Measurements from ENCODE around the gene LRRC37A2.
"Not testable (repeated sequence)": the region's sequence is repeated elsewhere in the genome, so short reads cannot be mapped to it uniquely, and the experiment has no call there.

Gene LRRC37A2

GRCh38 chr17:46560048-46560447 lies 47.8 kb downstream of the LRRC37A2 start:
- not testable (repeated sequence) for H3K9ac ChIP-seq (ENCODE audit: low read length in 2 of 2); H3K4me3 ChIP-seq (ENCODE audit: low read length in 2 of 2); H3K4me1 ChIP-seq (ENCODE audit: control insufficient read depth, insufficient read depth, low read length); H3K27me3 ChIP-seq (ENCODE audit: control insufficient read depth in 1 of 2, insufficient read depth in 2 of 2, low read length in 2 of 2); H3K27ac ChIP-seq (ENCODE audit: low read length); H3K36me3 ChIP-seq (ENCODE audit: control insufficient read depth in 2 of 2, insufficient read depth in 2 of 2, low read length in 2 of 2); H3K9me3 ChIP-seq (ENCODE audit: control insufficient read depth in 2 of 2, low read length in 2 of 2)

DNA sequence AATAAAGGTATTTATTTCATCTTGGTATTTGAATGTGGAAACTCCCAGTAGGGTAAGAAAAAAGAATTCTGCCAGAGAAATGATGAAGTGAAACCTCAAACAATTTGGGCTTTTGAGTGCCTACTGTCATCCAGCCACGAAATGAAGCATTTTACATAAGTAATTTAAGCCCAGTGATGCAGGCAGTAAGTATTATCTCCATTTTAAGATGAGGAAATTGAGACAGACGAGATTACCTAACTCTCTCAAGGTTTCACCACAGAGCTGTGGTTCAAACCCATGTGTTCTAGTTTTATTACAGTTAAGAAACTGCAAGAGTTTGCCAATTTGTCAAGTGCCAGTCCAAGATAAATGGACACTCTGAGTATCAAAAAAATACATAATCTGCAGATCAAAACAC lies 54.0 kb downstream of the LRRC37A2 start:
- H3K9ac ChIP-seq (ENCODE audit: low read length in 2 of 2); H3K27ac ChIP-seq (ENCODE audit: low read length); H3K4me3 ChIP-seq (ENCODE audit: low read length in 2 of 2); H3K4me1 ChIP-seq (ENCODE audit: control insufficient read depth, insufficient read depth, low read length); H3K9me3 ChIP-seq (ENCODE audit: control insufficient read depth in 2 of 2, low read length in 2 of 2); H3K27me3 ChIP-seq (ENCODE audit: control insufficient read depth in 1 of 2, insufficient read depth in 2 of 2, low read length in 2 of 2); H3K36me3 ChIP-seq (ENCODE audit: control insufficient read depth in 2 of 2, insufficient read depth in 2 of 2, low read length in 2 of 2): not testable (repeated sequence)

DNA sequence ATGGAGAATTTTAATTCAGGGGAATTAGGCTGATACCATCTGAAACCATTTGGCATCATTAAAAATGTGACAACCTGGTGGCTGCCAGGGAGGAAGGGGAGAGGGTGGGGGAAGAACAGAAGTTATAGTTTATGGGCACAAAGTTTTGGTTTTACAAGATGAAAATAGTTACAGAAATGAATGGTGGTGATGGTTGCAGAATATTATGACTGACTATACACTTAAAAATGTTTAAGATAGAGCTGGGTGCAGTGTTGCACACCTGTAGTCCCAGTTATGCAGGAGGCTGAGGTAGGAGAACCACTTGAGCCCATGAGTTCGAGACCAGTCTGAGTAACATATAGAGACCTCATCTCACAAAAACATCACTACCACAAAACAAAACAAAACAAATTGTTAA lies 54.7 kb downstream of the LRRC37A2 start:
- not testable (repeated sequence) for H3K9me3 ChIP-seq (ENCODE audit: control insufficient read depth in 2 of 2, low read length in 2 of 2); H3K36me3 ChIP-seq (ENCODE audit: control insufficient read depth in 2 of 2, insufficient read depth in 2 of 2, low read length in 2 of 2); H3K4me3 ChIP-seq (ENCODE audit: low read length in 2 of 2); H3K27ac ChIP-seq (ENCODE audit: low read length); H3K27me3 ChIP-seq (ENCODE audit: control insufficient read depth in 1 of 2, insufficient read depth in 2 of 2, low read length in 2 of 2); H3K9ac ChIP-seq (ENCODE audit: low read length in 2 of 2); H3K4me1 ChIP-seq (ENCODE audit: control insufficient read depth, insufficient read depth, low read length)

DNA sequence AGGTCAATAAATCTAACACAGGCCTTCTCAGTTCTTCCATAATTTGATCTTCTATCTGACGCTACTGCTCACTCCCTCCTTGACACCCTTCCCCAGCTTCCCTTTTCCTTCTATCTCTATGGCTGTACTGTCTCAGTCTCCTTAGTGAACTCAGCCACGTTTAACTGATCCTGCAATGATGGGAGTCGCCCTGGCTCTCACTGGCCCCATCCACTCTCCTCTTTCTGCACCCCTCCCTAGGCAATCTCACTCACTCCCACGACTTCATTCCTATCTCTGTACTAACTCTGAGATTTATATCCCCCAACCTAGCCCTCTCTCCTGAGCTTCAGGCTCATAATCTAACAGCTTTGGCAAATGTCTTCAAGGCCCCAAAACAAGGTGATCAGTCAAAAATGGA lies 59.5 kb downstream of the LRRC37A2 start:
- H3K36me3 ChIP-seq (ENCODE audit: control insufficient read depth in 2 of 2, insufficient read depth in 2 of 2, low read length in 2 of 2); H3K9ac ChIP-seq (ENCODE audit: low read length in 2 of 2); H3K27ac ChIP-seq (ENCODE audit: low read length); H3K9me3 ChIP-seq (ENCODE audit: control insufficient read depth in 2 of 2, low read length in 2 of 2); H3K4me1 ChIP-seq (ENCODE audit: control insufficient read depth, insufficient read depth, low read length); H3K4me3 ChIP-seq (ENCODE audit: low read length in 2 of 2); H3K27me3 ChIP-seq (ENCODE audit: control insufficient read depth in 1 of 2, insufficient read depth in 2 of 2, low read length in 2 of 2): not testable (repeated sequence)

GRCh38 chr17:46579083-46580075 lies 67.1 kb downstream of the LRRC37A2 start, which contains the start of gene ARL17A:
TSS of gene ARL17A (minus strand) at chr17:46579691. CDS start at chr17:46576322, 3,369 bp downstream.
- peak within 1 kb of the TSS in 1 of 2 donors; percentile 35 for H3K4me3 ChIP-seq (ENCODE audit: low read length in 2 of 2)
- not testable (repeated sequence) for H3K27ac ChIP-seq (ENCODE audit: low read length); H3K4me1 ChIP-seq (ENCODE audit: control insufficient read depth, insufficient read depth, low read length); H3K9ac ChIP-seq (ENCODE audit: low read length in 2 of 2); H3K9me3 ChIP-seq (ENCODE audit: control insufficient read depth in 2 of 2, low read length in 2 of 2); H3K27me3 ChIP-seq (ENCODE audit: control insufficient read depth in 1 of 2, insufficient read depth in 2 of 2, low read length in 2 of 2); H3K36me3 ChIP-seq (ENCODE audit: control insufficient read depth in 2 of 2, insufficient read depth in 2 of 2, low read length in 2 of 2)

GRCh38 chr17:46580082-46580481 lies 67.8 kb downstream of the LRRC37A2 start:
- not testable (repeated sequence) for H3K9me3 ChIP-seq (ENCODE audit: control insufficient read depth in 2 of 2, low read length in 2 of 2); H3K36me3 ChIP-seq (ENCODE audit: control insufficient read depth in 2 of 2, insufficient read depth in 2 of 2, low read length in 2 of 2); H3K27ac ChIP-seq (ENCODE audit: low read length); H3K27me3 ChIP-seq (ENCODE audit: control insufficient read depth in 1 of 2, insufficient read depth in 2 of 2, low read length in 2 of 2); H3K4me1 ChIP-seq (ENCODE audit: control insufficient read depth, insufficient read depth, low read length); H3K9ac ChIP-seq (ENCODE audit: low read length in 2 of 2)
- H3K4me3 ChIP-seq (ENCODE audit: low read length in 2 of 2): peak overlapping the region in 1 of 2 donors; percentile 35

- H3K9ac ChIP-seq (ENCODE audit: low read length in 2 of 2); H3K27ac ChIP-seq (ENCODE audit: low read length); H3K36me3 ChIP-seq (ENCODE audit: control insufficient read depth in 2 of 2, insufficient read depth in 2 of 2, low read length in 2 of 2); H3K4me1 ChIP-seq (ENCODE audit: control insufficient read depth, insufficient read depth, low read length); H3K27me3 ChIP-seq (ENCODE audit: control insufficient read depth in 1 of 2, insufficient read depth in 2 of 2, low read length in 2 of 2); H3K9me3 ChIP-seq (ENCODE audit: control insufficient read depth in 2 of 2, low read length in 2 of 2); H3K4me3 ChIP-seq (ENCODE audit: low read length in 2 of 2): not testable (repeated sequence)
Measured at GRCh38 chr17:46585444-46585843, 73.2 kb downstream of the LRRC37A2 start.

- not testable (repeated sequence) for H3K4me1 ChIP-seq (ENCODE audit: control insufficient read depth, insufficient read depth, low read length); H3K9ac ChIP-seq (ENCODE audit: low read length in 2 of 2); H3K36me3 ChIP-seq (ENCODE audit: control insufficient read depth in 2 of 2, insufficient read depth in 2 of 2, low read length in 2 of 2); H3K27me3 ChIP-seq (ENCODE audit: control insufficient read depth in 1 of 2, insufficient read depth in 2 of 2, low read length in 2 of 2); H3K9me3 ChIP-seq (ENCODE audit: control insufficient read depth in 2 of 2, low read length in 2 of 2); H3K4me3 ChIP-seq (ENCODE audit: low read length in 2 of 2); H3K27ac ChIP-seq (ENCODE audit: low read length)
Measured at GRCh38 chr17:46590157-46591146, 78.2 kb downstream of the LRRC37A2 start, which contains the start of gene NSF. TSS of gene NSF (plus strand) at chr17:46590669. CDS start at chr17:46590776, 107 bp downstream.

GRCh38 chr17:46591332-46591731 lies 79.1 kb downstream of the LRRC37A2 start:
- not testable (repeated sequence) for H3K27me3 ChIP-seq (ENCODE audit: control insufficient read depth in 1 of 2, insufficient read depth in 2 of 2, low read length in 2 of 2); H3K9me3 ChIP-seq (ENCODE audit: control insufficient read depth in 2 of 2, low read length in 2 of 2); H3K9ac ChIP-seq (ENCODE audit: low read length in 2 of 2)

GRCh38 chr17:46598344-46598931 lies 86.2 kb downstream of the LRRC37A2 start:
- not testable (repeated sequence) for H3K36me3 ChIP-seq (ENCODE audit: control insufficient read depth in 2 of 2, insufficient read depth in 2 of 2, low read length in 2 of 2); H3K9me3 ChIP-seq (ENCODE audit: control insufficient read depth in 2 of 2, low read length in 2 of 2); H3K9ac ChIP-seq (ENCODE audit: low read length in 2 of 2); H3K27ac ChIP-seq (ENCODE audit: low read length); H3K27me3 ChIP-seq (ENCODE audit: control insufficient read depth in 1 of 2, insufficient read depth in 2 of 2, low read length in 2 of 2); H3K4me1 ChIP-seq (ENCODE audit: control insufficient read depth, insufficient read depth, low read length); H3K4me3 ChIP-seq (ENCODE audit: low read length in 2 of 2)

More at GRCh38 chr17:46591332-46591731, 79.1 kb downstream of the LRRC37A2 start:
- not testable (repeated sequence) for H3K4me3 ChIP-seq (ENCODE audit: low read length in 2 of 2); H3K4me1 ChIP-seq (ENCODE audit: control insufficient read depth, insufficient read depth, low read length); H3K27ac ChIP-seq (ENCODE audit: low read length); H3K36me3 ChIP-seq (ENCODE audit: control insufficient read depth in 2 of 2, insufficient read depth in 2 of 2, low read length in 2 of 2)
